NCI-H345 treated with DMSO at 0.1 percent for 48 hours (cell line): ENCODE measurements around the gene PLEKHN1.
"Not testable (repeated sequence)": the region's sequence is repeated elsewhere in the genome, so short reads cannot be mapped to it uniquely, and the experiment has no call there.

Source experiments
- DNase-seq: peaks from one replicate; lab custom pipeline; 2025; ENCODE audit not compliant: unreplicated experiment; lab: John Stamatoyannopoulos, UW

Gene PLEKHN1

DNA sequence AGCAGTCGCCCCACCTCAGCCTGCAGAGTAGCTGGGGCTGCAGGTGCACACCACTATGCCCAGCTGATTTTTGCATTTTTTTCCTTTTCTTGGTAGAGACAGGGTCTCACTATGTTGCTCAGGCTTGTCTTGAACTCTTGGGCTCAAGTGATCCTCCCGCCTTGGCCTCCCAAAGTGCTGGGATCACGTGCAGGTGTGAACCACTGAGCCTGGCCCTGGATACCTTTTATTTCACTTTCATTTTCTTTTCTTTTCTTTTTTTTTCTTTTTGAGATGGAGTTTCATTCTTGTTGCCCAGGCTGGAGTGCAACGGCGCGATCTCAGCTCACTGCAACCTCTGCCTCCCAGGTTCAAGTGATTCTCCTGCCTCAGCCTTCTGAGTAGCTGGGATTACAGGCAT is 25.0 kb downstream of the PLEKHN1 start:
- DNase-seq, result not testable (repeated sequence)

DNA sequence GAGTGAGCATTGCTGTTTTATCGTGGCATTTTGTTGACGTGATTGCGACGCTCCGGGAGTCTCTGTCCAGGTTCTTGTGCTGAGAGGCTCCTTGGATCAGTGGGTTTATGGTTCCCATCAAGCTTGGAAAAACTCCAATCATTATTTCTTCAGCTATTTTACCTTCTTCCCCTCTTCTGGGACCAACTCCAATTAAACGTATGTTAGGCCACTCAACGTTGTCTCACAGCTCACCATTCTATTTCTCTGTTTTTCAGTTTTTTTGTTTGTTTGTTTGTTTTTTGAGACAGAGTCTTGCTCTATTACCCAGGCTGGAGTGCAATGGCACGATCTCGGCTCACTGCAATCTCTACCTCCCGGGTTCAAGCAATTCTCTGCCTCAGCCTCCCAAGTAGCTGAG is 25.6 kb downstream of the PLEKHN1 start:
- DNase-seq, result no peak

- DNase-seq, result no peak
These were observed 26.1 kb downstream of the PLEKHN1 start for GRCh38 chr1:992362-992761.

DNA sequence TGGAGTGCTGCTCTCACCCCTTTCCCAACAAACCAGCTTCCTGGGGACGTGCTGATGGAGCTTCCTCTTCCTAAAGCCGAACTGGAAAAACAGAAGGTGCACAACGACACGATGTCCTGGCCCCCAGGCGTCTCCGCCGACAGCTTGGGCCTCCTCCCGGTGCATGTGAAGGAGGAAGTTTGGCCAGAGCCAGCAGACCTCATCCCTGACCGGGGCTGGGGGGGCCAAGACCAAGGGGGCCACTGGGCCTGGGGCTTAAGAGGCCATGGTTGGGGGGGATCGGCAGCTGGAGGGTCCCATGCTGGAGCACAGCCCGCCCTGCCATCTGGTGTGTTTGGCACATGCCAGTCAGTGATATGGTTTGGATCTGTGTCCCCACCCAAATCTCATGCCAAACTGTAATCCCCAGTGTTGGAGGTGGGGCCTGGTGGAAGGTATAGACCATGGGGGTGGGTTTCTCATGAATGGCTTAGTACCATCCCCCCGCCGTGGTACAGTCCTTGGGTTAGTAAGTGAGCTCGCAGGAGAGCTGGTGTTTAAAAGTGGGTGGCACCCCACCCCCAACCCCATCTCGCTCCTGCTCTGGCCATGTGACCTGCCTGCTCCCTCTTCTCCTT is 27.2 kb downstream of the PLEKHN1 start:
- DNase-seq, result no peak

- DNase-seq, result not testable (repeated sequence)
These were observed 28.3 kb downstream of the PLEKHN1 start for GRCh38 chr1:994546-994945.

- no peak for DNase-seq
These were observed 29.7 kb downstream of the PLEKHN1 start for GRCh38 chr1:995665-996633.

DNA sequence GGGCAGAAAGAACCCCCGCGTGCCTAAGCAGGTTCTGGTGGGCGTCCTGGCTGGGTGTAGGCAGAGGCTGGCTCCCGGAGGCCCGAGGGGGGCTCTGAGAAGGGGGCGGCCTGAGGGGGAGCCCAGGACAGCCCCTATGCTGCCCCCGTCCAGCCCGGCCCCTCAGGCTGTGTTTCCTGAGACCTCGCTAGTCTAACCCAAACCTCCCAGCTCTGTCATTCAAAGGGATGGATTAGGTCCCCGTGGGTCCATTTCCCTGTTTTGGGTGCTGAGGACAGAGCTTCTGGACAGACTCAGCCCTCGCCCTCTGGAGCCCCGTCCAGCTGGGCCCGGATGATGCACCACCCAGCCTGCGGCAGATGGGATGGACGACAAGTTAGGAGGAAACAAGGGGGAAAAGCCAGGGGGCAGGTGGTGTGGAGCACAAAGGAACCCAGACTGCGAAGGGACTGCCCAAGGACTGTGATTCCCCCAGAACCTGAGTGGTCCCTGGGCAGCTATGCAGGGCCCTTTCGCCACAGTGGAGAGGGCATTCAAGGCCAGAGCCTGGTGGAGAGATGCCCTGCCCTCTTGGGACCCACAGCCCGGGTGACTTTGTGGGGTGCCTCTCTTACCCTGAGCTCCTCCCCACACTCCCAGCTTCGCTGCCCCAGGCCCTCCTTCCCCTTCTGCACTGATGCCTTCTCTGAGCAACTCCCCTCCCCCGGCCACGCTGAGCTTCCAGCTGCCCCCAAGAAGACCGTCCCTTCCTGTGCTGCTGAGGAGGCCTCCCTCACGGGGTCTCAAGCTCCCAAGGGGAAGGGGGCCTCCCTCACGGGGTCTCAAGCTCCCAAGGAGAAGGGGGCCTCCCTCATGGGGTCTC is 30.8 kb downstream of the PLEKHN1 start:
- no peak for DNase-seq

DNA sequence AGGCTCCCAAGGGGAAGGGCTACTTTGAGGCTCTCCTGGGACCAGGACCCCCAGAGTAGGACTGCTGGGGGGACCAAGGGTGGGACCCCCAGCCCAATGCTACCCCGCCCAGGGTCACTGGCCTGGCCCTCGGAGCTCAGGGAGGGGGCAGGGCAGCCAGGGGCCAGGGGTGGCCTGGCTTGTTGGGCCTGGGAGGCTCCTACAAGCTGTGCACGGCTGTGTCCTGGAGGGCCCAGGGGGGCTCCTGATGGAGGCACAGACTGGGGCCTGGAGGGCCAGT is 31.4 kb downstream of the PLEKHN1 start:
- no peak for DNase-seq

DNA sequence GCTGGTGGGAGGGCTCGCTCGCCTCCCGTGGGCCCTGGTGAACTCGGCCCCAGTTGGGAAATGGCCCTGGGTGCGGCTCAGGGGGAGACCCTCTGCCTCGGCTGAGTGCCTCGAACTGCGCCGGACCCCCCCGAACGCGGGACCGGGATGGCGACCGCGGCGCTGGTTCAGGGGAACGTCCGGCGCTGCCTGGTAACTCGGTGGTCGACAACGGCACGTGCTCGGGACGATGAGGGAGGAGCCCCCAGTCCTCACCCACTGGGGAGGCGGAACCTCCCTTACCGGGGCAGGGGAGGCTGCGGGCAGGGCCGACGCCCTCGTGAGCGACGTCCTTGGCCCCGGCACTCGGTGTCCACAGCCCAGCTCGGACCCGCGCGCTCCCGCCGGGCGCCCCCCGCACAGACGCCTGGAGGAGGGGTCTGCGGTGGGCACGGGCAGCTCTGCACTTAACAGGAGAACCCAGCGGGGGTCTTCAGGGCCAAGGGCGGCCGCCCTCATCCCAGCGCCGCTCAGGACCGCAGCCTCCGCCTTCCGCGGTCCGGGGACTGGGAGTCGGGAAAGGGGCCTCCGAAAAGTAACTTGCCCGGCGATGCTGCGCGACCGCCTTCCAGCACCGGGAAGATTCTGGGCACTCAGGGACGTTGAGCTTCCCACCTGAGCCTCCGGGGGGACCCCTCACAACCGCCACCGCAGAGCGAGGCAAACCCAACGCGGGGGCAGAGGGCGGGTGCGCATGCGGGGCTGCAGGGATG is 31.9 kb downstream of the PLEKHN1 start:
- DNase-seq, result no peak

DNA sequence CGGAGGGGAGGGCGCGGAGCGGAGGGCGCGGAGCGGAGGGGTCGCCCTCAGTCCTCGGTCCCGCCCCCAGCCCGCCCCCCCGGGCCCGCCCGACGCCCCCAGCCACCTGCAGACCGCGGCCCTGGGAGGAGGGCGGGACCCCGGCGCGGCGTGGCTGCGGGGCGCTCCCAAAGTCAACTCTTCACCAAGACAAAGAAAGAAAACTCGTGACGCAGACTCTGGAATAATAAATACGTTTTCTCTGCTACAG is 32.4 kb downstream of the PLEKHN1 start:
- DNase-seq, result no peak

DNA sequence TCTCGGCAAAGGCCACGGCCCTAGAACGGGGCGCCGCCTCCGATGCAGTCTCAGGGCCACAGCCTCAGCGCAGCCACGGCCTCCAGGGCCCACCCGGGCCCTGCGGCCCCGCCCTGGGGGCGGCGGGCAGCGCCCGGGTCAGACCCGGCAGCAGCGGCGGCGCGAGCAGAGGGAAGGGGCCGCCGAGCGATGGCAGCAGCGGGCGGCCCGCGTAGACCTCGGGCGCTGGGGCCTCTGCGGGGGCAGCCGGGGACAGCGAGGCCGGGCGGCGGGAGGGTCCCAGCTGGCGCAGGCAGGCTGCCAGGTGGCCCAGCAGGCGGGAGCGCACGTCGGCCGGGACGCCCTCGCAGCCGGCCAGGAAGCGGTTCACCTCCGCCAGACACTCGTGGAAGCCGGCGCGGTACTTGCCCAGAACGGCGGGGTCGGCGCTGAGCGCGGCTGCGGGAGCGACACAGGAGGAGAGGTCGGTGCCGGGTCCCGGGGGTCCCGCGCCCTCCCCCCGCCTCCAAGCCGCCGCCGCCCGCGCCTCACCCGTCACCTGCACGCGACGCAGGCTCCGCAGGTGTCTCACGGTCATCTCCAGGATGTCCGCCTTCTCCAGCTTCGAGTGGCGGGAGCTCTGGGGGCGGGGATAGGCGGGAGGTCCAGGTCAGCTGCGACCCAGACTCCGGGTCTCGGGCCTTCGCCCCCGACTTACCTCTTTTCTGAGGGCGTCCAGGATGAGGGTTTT is 32.9 kb downstream of the PLEKHN1 start:
- DNase-seq, result no peak

DNA sequence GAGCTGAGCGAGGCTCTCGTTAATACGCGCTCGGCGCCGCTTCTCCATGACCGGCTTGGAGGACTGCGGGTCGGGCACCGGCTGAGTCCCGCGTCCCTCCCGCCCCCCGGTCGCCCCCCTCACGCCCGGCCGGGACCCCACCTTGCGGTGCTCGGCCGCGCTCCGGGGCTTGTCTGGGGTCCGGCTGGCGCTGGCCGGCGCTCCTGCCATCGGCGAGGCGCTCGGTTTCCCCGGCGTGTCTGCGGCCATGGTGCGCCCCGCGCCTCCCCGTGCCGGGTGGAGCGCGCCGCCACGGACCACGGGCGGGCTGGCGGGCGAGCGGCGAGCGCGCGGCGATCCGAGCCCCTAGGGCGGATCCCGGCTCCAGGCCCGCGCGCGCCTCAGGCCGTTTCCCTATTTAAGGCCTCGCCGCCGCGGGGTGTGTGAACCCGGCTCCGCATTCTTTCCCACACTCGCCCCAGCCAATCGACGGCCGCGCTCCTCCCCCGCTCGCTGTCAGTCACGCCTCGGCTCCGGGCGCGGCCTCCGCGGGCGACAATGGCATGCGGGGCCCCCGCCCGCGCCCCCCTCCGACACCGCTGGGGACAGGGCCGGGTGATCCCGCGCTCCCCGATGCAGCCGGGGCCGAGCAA is 33.6 kb downstream of the PLEKHN1 start, which contains the start of gene HES4:
HES4 (minus strand) TSS at position 373 of the 632 bp plus-strand sequence; CDS start at position 249, 124 bp downstream.
- no peak for DNase-seq

DNA sequence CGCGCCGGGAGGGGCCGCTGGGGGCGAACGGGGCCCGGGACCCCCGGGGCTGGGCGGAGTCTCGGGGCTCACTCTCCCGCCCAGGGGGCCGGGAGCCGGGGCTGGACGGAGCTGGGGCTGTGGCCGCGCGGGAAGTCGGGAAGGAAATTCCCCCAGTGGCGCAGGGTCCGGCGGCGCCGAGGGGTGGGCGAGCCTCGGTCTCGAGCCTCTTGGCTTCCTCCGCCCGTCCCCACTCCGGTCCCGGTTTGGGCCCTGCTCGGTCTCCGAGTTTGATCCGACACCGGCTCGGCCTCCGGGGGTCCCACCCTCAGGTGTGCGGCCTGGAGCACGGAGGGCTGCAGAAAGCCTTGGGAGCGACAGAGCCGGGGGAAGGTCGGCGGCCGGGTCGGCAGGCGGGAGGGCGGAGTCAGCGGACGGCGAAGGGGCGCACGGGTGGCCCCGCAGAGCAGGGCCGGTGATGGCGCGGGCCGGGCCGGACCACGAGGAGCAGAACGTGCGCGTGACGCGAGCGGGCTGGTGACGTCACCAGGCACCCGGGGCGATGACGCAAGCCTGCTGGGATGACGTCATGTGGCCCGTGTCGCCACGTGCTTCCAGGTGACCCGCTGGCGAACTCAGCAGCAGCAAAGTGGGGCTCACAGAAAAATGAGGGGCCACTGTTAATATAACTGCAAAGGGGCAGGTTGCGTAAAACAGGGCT is 34.2 kb downstream of the PLEKHN1 start:
- no peak for DNase-seq

- DNase-seq, result no peak
These were observed 34.9 kb downstream of the PLEKHN1 start for GRCh38 chr1:1001057-1001783.

GRCh38 chr1:1003618-1004419 is 37.5 kb downstream of the PLEKHN1 start:
- DNase-seq, result no peak

DNA sequence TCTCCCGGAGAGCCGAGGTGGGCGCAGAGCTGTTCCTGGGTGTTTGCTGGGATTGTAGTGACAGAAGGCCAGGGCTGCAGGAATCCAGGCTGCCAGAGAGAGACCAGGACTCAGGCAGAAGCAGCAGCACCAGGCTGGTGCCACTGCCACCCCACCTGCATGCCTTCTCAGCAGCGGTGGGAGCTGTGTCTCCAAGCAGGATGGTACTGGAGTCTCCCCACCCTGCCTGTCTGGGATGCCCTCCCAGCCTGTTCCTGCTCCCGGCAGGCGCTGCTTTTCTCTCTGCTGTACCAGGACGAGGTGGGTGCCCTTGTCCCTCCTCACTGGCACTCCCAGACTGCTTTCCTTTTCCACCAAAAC is 38.1 kb downstream of the PLEKHN1 start:
- no peak for DNase-seq

GRCh38 chr1:1004780-1005697 is 38.8 kb downstream of the PLEKHN1 start:
- DNase-seq, result no peak
